DOHH2 (cell line): Measurements from ENCODE around the gene KRTAP10-6.
"Not testable (repeated sequence)": the region's sequence is repeated elsewhere in the genome, so short reads cannot be mapped to it uniquely, and the experiment has no call there.

Source experiments
- CTCF ChIP-seq: fragments of 200-600 bp; sonication (generic); IDR thresholded peaks from one replicate; pipeline ENCODE4 v1.5.1; 2014; ENCODE audit warnings: antibody characterized with exemption, mild to moderate bottlenecking, low read depth, low read length; ENCODE audit not compliant: poor library complexity, severe bottlenecking
- EZH2phosphoT487 ChIP-seq: fragments of 200-600 bp; sonication (generic); IDR thresholded peaks from 2 replicates; pipeline ENCODE4 v1.6.1; 2017; ENCODE audit warnings: borderline replicate concordance, mild to moderate bottlenecking, antibody characterized with exemption, low read length, moderate library complexity, mixed read lengths

- TF ChIP-seq CTCF, EZH2phosphoT487: not testable (repeated sequence)
Observed at GRCh38 chr21:44638506-44639330, 46.4 kb upstream of the KRTAP10-6 start.
